ENCODE data around the gene VPS26A.

VPS26A gene

GRCh38 chr10:69211524-69211923 lies 87.5 kb downstream of the VPS26A start:
- H3K36me3 ChIP-seq (ENCODE audit: insufficient read depth, low read length), result peaks cover 29% of the 10 kb centered on the region
- H3K79me2 ChIP-seq (ENCODE audit: insufficient read depth, low read length), result no peaks in the 10 kb centered on the region
- H3K27ac ChIP-seq (ENCODE audit: low read depth, low read length, poor library complexity, severe bottlenecking), result no peak overlapping the region
- H3K9me2 ChIP-seq (ENCODE audit: low read depth, low read length), result no peaks in the 10 kb centered on the region
- no peak overlapping the region for H3K9ac ChIP-seq (ENCODE audit: low read length)
- H3K27me3 ChIP-seq (ENCODE audit: insufficient read depth, low read length), result no peaks in the 10 kb centered on the region
- TF ChIP-seq, protein P1, sequence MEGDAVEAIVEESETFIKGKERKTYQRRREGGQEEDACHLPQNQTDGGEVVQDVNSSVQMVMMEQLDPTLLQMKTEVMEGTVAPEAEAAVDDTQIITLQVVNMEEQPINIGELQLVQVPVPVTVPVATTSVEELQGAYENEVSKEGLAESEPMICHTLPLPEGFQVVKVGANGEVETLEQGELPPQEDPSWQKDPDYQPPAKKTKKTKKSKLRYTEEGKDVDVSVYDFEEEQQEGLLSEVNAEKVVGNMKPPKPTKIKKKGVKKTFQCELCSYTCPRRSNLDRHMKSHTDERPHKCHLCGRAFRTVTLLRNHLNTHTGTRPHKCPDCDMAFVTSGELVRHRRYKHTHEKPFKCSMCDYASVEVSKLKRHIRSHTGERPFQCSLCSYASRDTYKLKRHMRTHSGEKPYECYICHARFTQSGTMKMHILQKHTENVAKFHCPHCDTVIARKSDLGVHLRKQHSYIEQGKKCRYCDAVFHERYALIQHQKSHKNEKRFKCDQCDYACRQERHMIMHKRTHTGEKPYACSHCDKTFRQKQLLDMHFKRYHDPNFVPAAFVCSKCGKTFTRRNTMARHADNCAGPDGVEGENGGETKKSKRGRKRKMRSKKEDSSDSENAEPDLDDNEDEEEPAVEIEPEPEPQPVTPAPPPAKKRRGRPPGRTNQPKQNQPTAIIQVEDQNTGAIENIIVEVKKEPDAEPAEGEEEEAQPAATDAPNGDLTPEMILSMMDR (IDR thresholded peaks at IDR 0.05; ENCODE audit: low read length), result no peak
- no peak for TF ChIP-seq EZH2 (IDR thresholded peaks at IDR 0.05; ENCODE audit: borderline replicate concordance, low read length)
- H4K20me1 ChIP-seq (ENCODE audit: insufficient read depth, low read length), result no peaks in the 10 kb centered on the region
- H3K9me3 ChIP-seq (ENCODE audit: low read length), result peaks cover 5% of the 10 kb centered on the region; the same call in 1 of the 2 replicates
- H3K4me3 ChIP-seq (ENCODE audit: low read depth, low read length, poor library complexity, severe bottlenecking), result no peak overlapping the region
- no peak overlapping the region for H3K4me2 ChIP-seq (ENCODE audit: low read length)
- no peak overlapping the region for H2AFZ ChIP-seq (ENCODE audit: low read length)
- no peaks in the 10 kb centered on the region for H3F3A ChIP-seq (ENCODE audit: insufficient read depth, low read length)
- H3K4me1 ChIP-seq (ENCODE audit: insufficient read depth, low read length, severe bottlenecking), result no peaks in the 10 kb centered on the region

GRCh38 chr10:69213591-69214311 lies 89.8 kb downstream of the VPS26A start:
- Histone ChIP-seq H3K4me2 (ENCODE audit: low read length) (no peak overlapping the region), H3K9me3 (ENCODE audit: low read length) (peaks cover 5% of the 10 kb centered on the region; the same call in 1 of the 2 replicates), H3K36me3 (ENCODE audit: insufficient read depth, low read length) (peaks cover 9% of the 10 kb centered on the region), H3K27me3 (ENCODE audit: insufficient read depth, low read length) (no peaks in the 10 kb centered on the region), H2AFZ (ENCODE audit: low read length) (no peak overlapping the region), H3K4me3 (ENCODE audit: low read depth, low read length, poor library complexity, severe bottlenecking) (no peak overlapping the region), H3K4me1 (ENCODE audit: insufficient read depth, low read length, severe bottlenecking) (no peaks in the 10 kb centered on the region), H4K20me1 (ENCODE audit: insufficient read depth, low read length) (no peaks in the 10 kb centered on the region), H3K79me2 (ENCODE audit: insufficient read depth, low read length) (no peaks in the 10 kb centered on the region), H3K27ac (ENCODE audit: low read depth, low read length, poor library complexity, severe bottlenecking) (no peak overlapping the region), H3K9ac (ENCODE audit: low read length) (no peak overlapping the region), H3F3A (ENCODE audit: insufficient read depth, low read length) (no peaks in the 10 kb centered on the region), H3K9me2 (ENCODE audit: low read depth, low read length) (no peaks in the 10 kb centered on the region)
- TF ChIP-seq, protein P1 (IDR thresholded peaks at IDR 0.05; ENCODE audit: low read length), result no peak
- no peak for TF ChIP-seq EZH2 (IDR thresholded peaks at IDR 0.05; ENCODE audit: borderline replicate concordance, low read length)

DNA sequence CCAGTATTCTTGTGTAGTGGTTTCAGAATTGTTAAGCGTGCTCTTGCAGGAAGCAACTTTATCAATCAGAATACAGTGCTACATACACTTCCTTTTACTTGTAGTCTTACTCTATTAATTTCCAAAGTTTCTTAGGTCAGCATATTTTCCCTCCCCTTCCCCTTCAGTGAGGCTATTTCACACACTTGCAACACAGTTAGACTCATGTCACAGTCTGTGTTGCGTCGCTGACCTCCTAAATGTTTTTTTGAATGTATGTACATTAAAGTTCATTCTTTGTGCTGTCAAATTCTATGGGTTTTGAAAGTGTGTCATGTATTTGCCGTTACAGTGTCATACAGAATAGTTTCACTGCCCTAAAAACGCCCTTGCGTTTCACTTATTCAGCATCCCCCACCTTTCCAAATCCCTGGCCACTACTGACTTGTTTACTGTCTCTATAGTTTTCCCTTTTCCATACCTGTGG lies 90.7 kb downstream of the VPS26A start:
- Histone ChIP-seq H3K79me2 (ENCODE audit: insufficient read depth, low read length) (no peaks in the 10 kb centered on the region), H3K9me2 (ENCODE audit: low read depth, low read length) (no peaks in the 10 kb centered on the region), H3F3A (ENCODE audit: insufficient read depth, low read length) (no peaks in the 10 kb centered on the region), H3K4me1 (ENCODE audit: insufficient read depth, low read length, severe bottlenecking) (no peaks in the 10 kb centered on the region), H3K27me3 (ENCODE audit: insufficient read depth, low read length) (no peaks in the 10 kb centered on the region), H3K4me3 (ENCODE audit: low read depth, low read length, poor library complexity, severe bottlenecking) (no peak overlapping the region), H3K9me3 (ENCODE audit: low read length) (peaks cover 5% of the 10 kb centered on the region; the same call in 1 of the 2 replicates), H3K4me2 (ENCODE audit: low read length) (no peak overlapping the region), H4K20me1 (ENCODE audit: insufficient read depth, low read length) (no peaks in the 10 kb centered on the region), H2AFZ (ENCODE audit: low read length) (no peak overlapping the region), H3K36me3 (ENCODE audit: insufficient read depth, low read length) (no peaks in the 10 kb centered on the region), H3K9ac (ENCODE audit: low read length) (no peak overlapping the region), H3K27ac (ENCODE audit: low read depth, low read length, poor library complexity, severe bottlenecking) (no peak overlapping the region)
- TF ChIP-seq, protein P1 (IDR thresholded peaks at IDR 0.05; ENCODE audit: low read length), result no peak
- no peak for TF ChIP-seq EZH2 (IDR thresholded peaks at IDR 0.05; ENCODE audit: borderline replicate concordance, low read length)

Data from OCI-LY1 (cell line).